HG03060 (cell line): ENCODE results near the gene YWHAG.
"Not testable (repeated sequence)": the region's sequence is repeated elsewhere in the genome, so short reads cannot be mapped to it uniquely, and the experiment has no call there.

Experiments
- ATAC-seq: cut with Tn5 transposase; IDR thresholded peaks from one replicate; pipeline ENCODE4 v1.9.1; 2021; ENCODE audit warnings: low read depth, moderate number of reproducible peaks; ENCODE audit not compliant: unreplicated experiment

Gene YWHAG

GRCh38 chr7:76326646-76327233 is 32.1 kb downstream of the YWHAG start:
- no peak for ATAC-seq

- no peak for ATAC-seq
Observed at GRCh38 chr7:76325811-76326210, 33.0 kb downstream of the YWHAG start.

- no peak for ATAC-seq
Observed at GRCh38 chr7:76325092-76325491, 33.7 kb downstream of the YWHAG start.

- ATAC-seq = peak; percentile 47
Observed at GRCh38 chr7:76318488-76319353, 40.1 kb downstream of the YWHAG start.

GRCh38 chr7:76317782-76318487 is 40.9 kb downstream of the YWHAG start:
- ATAC-seq = peak; percentile 70

- no peak for ATAC-seq
Observed at GRCh38 chr7:76316984-76317781, 41.6 kb downstream of the YWHAG start.

- no peak for ATAC-seq
Observed at GRCh38 chr7:76315364-76315763, 43.4 kb downstream of the YWHAG start.

DNA sequence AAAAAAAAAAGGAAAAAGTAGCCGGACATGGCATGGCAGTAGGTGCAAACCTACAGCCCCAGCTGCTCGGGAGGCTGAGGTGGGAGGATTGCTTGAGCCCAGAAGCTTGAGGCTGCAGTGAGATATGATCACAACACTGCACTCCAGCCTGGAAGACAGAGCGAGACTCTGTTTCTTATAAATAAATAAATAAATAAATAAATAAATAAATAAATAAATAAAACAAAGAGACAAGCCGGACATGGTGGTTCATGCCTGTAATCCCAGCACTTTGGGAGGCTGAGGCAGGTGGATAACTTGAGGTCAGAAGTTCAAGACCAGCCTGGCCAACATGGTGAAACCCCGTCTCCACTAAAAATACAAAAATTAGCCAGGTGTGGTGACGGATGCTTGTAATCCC is 44.1 kb downstream of the YWHAG start:
- not testable (repeated sequence) for ATAC-seq

DNA sequence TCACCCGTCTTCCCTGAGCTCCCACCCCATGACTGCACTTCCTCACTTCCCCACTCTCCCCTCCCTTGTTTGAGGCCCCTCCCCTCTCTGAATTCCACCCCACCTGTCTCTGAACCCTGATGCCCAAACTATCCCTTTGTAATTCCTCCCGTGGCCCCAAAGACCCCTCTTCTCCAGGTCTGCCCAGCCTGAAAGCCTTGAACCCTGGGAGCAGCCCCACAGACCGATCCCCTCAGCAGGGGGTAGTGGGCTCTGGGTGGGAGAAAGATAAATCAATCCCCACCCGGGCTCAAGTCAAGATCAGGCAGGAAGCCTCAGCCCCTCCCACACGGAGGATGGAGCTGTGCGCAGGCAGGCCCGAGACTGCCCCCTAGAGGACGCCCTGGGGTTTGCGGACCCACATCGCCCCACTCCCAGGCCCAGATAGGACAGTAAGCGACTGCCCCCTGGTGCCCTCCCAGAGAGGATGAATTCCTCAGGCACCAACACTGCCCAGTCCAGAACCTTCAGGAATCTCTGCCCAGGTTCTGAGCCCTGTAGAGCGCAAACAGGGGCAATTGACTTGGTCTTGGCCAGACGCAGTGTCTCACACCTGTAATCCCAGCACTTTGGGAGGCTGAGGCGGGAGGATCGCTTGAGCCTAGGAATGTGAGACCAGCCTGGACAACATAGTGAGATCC is 44.6 kb downstream of the YWHAG start:
- no peak for ATAC-seq

GRCh38 chr7:76311838-76312237 is 47.0 kb downstream of the YWHAG start:
- not testable (repeated sequence) for ATAC-seq

GRCh38 chr7:76310102-76310957 is 48.5 kb downstream of the YWHAG start:
- ATAC-seq = no peak

DNA sequence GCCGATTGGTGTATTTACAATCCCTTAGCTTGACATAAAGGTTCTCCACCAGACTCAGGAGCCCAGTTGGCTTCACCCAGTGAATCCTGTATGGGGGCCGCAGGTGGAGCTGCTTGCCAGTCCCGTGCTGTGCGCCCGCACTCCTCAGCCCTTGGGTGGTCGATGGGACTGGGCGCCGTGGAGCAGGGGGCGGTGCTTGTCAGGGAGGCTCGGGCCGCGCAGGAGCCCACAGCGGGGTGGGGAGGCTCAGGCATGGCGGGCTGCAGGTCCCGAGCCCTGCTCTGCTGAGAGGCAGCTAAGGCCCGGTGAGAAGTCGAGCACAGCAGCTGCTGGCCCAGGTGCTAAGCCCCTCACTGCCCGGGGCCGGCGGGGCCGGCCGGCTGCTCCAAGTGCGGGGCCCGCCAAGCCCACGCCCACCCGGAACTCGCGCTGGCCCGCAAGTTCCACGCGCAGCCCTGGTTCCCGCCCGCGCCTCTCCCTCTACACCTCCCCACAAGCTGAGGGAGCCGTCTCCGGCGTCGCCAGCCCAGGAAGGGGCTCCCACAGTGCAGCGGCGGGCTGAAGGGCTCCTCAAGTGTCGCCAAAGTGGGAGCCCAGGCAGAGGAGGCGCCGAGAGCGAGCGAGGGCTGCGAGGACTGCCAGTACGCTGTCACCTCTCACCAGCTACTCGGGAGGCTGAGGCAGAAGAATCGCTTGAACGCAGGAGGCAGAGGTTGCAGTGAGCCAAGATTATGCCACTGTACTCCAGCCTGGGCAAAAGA is 49.3 kb downstream of the YWHAG start:
- not testable (repeated sequence) for ATAC-seq

GRCh38 chr7:76308874-76309273 is 49.9 kb downstream of the YWHAG start:
- not testable (repeated sequence) for ATAC-seq

GRCh38 chr7:76304888-76305375 is 53.9 kb downstream of the YWHAG start:
- no peak for ATAC-seq

DNA sequence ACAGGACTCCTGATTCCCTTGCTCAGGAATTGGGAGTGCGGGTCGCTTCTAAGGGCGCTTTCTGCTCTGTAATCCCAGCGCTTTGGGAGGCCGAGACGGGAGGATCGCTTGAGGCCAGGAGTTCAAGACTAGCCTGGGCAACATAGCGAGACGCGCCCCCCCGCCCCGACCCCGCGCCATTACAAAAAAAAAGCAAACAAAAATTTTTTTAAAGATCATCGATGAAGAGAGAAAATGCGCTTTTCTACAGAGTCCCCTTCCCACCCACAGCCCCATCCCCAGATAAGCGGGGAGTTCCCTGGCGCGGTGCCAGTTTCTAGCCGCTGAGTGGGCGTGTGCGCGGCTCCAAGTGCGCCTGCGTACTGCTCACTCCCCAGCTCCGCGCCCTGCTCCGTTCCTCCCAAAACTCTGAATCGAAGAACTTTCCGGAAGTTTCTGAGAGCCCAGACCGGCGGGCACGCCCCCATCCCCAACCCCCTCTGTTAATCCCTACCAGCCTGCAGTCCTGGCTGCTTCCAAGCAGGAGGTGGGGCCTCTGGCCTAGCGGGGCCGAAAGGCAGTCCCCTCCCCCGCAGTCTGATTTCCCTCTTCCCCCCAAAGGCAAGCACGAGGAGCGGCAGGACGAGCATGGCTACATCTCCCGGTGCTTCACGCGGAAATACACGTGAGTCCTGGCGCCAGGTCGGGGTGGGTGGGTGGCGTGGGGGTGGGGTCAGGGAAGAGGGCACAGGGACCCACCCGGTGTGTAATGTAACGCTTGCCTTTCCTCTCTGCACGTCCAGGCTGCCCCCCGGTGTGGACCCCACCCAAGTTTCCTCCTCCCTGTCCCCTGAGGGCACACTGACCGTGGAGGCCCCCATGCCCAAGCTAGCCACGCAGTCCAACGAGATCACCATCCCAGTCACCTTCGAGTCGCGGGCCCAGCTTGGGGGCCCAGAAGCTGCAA is 55.3 kb downstream of the YWHAG start:
- ATAC-seq = no peak

DNA sequence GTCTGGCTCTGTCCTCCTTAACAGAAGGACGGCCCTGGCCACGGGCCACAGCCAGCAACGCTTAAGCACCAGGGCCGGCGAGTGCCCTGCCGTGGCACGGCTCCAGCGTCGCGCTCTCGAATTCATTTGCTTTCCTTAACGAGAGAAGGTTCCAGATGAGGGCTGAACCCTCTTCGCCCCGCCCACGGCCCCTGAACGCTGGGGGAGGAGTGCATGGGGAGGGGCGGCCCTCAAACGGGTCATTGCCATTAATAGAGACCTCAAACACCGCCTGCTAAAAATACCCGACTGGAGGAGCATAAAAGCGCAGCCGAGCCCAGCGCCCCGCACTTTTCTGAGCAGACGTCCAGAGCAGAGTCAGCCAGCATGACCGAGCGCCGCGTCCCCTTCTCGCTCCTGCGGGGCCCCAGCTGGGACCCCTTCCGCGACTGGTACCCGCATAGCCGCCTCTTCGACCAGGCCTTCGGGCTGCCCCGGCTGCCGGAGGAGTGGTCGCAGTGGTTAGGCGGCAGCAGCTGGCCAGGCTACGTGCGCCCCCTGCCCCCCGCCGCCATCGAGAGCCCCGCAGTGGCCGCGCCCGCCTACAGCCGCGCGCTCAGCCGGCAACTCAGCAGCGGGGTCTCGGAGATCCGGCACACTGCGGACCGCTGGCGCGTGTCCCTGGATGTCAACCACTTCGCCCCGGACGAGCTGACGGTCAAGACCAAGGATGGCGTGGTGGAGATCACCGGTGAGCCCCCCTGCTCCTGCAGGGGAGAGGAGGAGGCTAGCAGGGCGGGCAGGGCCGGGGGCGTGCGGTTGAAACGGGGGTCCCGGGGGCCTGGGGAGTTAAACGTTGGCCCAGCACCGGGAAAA is 56.2 kb downstream of the YWHAG start, which contains the start of gene HSPB1:
Gene HSPB1 (plus strand): TSS at position 327 of the 855 bp plus-strand sequence. CDS start 40 bp downstream, at position 367.
- no peak for ATAC-seq
